A549 treated with dexamethasone at 1 μM for 4 hours (cell line): ENCODE measurements around the gene ZNF85. TPM values are rescaled to one million over a fixed set of nuclear protein-coding genes. Genes with fewer than 3 reads are reported as not detected.

Experiments
- total RNA-seq: library from RNA; stranded (reverse); fragments of 200-300 nt; extraction: Qiagen RNA extraction; gene quantifications from 5 replicates; pipeline ENCODE4 v1.2.3, GENCODE V29; 2022

The ZNF85 gene
- 0.20 TPM in 1 of 5 replicates, not detected in the others for total RNA-seq

GRCh38 chr19:20923077-20923871 is at the start of gene ZNF85:
Gene ZNF85, plus strand, starts transcription at chr19:20923251. Its CDS starts 150 bp downstream, at chr19:20923401.

Other genes starting within 250 kb of the ZNF85 start
- gene ZNF66, start 146.9 kb upstream of the ZNF85 start, total RNA-seq = not detected in 5 replicates
- gene ZNF430, start 97.4 kb downstream of the ZNF85 start, total RNA-seq = 1.5 to 3.0 TPM (median 1.9 TPM) in 5 replicates
- 1.9 to 3.8 TPM (median 3.3 TPM) in 5 replicates for gene ZNF714, start 159.0 kb downstream of the ZNF85 start, total RNA-seq
- gene ZNF431, start 218.8 kb downstream of the ZNF85 start, total RNA-seq = 2.3 to 4.3 TPM (median 3.8 TPM) in 5 replicates